Measurements from ENCODE around the gene RASGEF1C.

DNA sequence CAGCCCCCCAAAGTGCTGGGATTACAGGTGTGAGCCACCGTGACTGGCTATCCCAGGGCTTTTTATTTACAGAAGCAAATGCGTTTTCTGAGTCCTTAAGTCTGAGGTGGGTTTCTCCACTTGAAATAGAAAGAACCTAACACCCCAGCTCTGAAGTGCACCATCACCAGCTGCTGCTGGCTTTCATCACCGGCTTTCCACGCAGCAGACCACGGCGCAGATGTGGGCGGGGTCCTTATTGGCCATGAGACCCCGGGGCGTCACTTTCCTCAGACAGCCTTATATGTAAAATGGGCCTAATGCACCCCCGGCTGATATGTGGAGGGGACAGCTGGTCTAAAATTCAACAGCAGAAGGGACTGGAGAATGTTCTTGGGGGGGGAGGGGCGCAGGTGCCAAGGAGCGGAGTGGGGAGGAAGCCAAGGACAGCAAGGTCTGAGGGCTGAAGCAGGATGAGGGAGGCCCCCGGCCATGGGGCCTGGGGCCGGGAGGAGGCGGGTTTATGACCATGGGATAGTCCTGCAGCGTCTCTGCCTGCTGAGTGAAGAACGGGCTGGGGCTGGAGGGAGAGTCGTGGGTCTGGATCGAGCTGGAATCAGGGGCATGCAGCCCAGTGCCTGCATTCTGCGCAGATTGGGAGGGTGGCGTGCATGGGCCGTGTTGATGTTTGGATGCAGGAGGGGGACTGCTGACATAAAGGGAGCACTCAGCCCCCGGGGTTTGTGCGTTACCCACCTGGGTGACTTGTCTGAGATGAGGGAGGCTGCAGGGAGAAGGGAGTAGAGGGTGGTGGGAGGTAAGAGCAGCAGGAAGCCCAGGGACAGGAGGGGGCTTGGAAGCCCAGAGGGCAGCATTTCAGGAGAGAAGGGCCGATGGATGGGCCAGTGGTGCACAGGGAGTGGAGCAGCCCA lies 30.2 kb downstream of the RASGEF1C start:
- TF ChIP-seq, protein P1, sequence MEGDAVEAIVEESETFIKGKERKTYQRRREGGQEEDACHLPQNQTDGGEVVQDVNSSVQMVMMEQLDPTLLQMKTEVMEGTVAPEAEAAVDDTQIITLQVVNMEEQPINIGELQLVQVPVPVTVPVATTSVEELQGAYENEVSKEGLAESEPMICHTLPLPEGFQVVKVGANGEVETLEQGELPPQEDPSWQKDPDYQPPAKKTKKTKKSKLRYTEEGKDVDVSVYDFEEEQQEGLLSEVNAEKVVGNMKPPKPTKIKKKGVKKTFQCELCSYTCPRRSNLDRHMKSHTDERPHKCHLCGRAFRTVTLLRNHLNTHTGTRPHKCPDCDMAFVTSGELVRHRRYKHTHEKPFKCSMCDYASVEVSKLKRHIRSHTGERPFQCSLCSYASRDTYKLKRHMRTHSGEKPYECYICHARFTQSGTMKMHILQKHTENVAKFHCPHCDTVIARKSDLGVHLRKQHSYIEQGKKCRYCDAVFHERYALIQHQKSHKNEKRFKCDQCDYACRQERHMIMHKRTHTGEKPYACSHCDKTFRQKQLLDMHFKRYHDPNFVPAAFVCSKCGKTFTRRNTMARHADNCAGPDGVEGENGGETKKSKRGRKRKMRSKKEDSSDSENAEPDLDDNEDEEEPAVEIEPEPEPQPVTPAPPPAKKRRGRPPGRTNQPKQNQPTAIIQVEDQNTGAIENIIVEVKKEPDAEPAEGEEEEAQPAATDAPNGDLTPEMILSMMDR (IDR thresholded peaks at IDR 0.05) = no peak
- no peak for TF ChIP-seq POLR2AphosphoS5 (IDR thresholded peaks at IDR 0.05)
